GM19372 (cell line): ENCODE results near the gene FAM186B.

Experiments used
- ATAC-seq: cut with Tn5 transposase; IDR thresholded peaks from one replicate; pipeline ENCODE4 v1.9.1; 2021; ENCODE audit warnings: mild to moderate bottlenecking, low read depth, moderate library complexity; ENCODE audit not compliant: unreplicated experiment

FAM186B gene

DNA sequence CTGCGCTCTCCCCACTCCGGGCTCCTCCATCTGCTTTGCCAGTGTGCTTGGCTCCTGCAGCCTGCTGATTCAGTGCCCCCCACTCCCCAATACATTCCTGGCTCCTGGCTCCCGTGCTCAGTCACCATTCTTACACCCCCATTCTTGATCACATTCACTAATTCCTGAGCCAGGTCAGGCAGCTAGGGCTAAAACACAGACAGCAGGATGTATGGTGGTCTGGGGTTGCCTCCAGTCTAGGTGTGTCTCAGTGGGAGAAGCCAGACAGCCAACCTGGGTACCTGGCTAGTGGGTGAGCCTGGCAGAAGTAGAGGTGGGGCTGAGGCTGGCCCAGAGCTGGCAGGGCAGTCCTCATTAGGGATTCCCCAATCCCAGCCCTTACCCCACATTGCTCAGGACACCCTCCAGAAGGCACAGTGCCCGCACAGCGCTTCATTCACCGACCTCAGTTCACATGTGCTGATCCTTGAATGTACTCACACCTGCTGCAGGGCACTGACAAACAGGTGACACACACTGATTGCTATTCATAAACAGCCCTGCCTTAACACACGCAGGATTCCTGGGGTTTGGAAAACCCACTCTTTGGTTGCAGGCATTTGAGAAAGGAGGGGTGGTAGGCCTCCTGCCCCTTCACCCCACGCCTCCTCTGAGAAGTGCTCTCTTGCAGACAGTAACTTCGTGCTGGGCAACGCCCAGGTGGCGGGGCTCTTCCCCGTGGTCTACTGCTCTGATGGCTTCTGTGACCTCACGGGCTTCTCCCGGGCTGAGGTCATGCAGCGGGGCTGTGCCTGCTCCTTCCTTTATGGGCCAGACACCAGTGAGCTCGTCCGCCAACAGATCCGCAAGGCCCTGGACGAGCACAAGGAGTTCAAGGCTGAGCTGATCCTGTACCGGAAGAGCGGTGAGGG lies 65.0 kb downstream of the FAM186B start:
- no peak for ATAC-seq

GRCh38 chr12:49539406-49540228 lies 65.8 kb downstream of the FAM186B start:
- ATAC-seq: no peak

DNA sequence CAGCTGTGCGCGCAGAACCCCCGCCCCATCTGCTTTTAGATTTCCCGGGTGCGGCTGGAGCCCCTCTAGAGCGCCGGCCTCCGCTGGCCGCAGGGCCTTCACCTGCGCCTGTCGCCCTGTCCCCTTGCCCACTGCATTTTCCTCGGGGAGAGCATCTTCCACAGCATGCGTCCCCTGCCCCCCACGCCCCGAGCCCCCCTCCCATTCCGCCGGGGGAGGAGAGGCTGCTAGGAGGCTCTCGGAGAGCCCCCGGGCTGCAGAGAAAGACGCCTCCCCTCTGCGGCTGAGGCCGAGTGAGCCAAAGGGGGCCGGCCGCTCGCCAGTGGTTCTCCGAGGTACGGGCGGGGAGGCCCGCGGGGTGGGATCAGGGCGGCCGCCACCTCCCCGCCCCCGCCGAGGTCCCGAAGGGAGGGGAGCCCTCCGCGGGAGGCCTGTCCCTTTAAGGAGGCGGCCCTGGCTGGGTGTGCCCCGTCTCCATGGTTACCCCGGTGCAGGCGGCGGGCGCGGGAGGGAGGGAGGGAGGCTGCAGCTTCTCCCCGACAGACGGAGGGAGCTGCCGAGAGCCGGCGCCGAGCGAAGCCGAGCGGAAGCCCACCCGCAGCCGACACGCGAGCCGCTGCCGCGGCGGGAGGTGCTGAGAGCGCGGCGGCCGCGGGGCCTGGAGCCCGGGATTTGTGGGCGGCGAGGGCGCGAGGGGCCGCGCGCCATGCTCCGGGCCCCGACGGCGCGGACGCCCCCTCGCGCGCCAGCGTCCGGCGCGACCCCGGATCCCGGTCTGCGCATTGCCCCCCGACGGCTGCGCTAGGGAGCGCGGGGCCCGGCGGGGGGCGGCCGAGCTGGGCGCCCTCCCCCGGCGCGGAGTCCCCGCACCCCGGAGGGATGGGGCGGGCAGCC lies 66.7 kb downstream of the FAM186B start, which contains the start of gene KCNH3:
TSS of gene KCNH3 (plus strand) at position 521 of the 894 bp plus-strand sequence. CDS start 387 bp downstream, outside the sequence.
- ATAC-seq: no peak

DNA sequence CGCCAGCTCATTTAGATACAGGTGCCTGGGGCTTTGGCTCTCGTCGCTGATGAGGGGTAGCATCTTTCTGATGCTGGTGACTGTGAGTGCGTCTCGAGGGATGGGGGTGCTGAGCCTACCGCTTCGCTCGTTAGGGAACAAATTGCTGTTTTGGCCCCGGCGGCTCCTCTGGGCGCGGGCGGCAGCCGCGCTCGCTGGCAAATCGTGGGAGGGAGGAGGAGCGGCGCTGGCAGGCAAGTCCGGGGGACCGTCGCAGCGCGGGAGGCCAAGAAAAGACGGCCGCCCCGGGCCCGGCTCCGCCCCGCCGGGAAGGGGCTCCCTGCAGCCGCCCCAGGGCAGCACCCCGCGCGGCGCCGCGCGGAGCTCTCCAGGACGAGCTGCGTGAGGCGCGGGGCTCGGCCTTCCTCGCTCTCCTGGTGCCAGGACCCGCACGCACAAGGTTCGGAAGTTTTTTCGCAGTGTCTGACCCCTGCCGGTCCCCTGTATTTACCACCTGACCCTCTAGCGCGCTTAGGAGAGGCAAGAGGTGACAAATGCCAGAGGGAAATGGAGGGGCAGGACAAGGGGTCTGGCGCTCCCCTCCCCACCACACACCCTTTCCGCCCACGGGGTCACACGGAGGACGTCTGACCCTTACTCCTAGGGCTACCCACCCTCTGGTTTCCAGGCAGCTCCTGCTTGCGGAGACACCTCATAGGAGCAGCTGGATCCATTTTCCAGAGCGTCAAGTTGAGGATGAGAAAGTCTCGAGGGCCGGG lies 67.5 kb downstream of the FAM186B start:
- ATAC-seq: no peak
